ENCODE measurements around the gene LNPEP.

The LNPEP gene

DNA sequence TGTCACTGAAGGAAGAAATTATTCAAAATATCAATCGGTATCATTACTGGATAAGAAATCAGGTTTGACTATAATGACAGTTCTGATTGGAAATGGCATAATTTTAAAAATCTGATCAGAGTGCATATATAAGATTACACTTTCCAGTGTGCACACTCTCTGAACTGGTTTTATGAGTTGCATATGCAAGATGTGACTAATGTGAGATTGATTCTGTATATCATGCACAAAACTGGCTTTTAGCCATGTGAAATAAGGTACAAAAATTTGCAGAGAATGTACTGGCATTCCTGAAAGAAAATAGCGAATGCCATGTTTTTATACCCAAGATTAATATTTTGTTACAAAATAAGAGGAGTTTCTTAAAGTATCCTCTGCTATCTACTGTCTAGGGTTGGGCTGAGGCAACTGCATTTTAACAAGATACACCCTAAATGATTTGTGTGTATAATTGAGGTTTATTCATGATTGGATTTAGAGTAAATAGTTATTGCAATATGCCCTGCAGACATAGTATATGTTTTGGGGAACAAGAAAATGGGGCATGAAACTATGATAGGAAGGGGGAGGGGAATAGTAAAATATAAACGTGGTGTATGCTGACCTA lies 70.7 kb downstream of the LNPEP start:
- DNase-seq, result no peak

- DNase-seq, result peak; percentile 74
Measured at GRCh38 chr5:97009212-97009898, 73.5 kb downstream of the LNPEP start.

- DNase-seq, result no peak
Measured at GRCh38 chr5:97009921-97010320, 74.0 kb downstream of the LNPEP start.

- DNase-seq, result no peak
Measured at GRCh38 chr5:97010606-97011005, 74.7 kb downstream of the LNPEP start.

DNA sequence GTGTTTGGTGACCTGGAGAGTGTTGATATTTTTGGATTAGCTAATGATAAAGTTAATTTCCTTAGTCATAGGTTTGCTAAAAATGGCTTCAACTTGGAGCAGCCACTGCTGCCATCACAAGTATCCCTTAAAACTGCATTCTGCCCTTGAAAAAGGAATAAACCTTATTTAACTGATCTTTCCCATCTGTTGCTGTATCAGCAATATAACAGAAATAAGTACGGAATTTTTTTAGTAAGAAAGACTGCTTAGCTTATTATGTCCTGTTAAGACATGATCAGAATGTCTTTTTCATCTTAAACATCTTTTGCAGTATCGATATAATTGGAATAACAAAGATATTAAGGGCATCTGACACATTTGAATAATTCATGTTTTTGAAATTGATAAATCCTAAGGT lies 75.7 kb downstream of the LNPEP start:
- no peak for DNase-seq

DNA sequence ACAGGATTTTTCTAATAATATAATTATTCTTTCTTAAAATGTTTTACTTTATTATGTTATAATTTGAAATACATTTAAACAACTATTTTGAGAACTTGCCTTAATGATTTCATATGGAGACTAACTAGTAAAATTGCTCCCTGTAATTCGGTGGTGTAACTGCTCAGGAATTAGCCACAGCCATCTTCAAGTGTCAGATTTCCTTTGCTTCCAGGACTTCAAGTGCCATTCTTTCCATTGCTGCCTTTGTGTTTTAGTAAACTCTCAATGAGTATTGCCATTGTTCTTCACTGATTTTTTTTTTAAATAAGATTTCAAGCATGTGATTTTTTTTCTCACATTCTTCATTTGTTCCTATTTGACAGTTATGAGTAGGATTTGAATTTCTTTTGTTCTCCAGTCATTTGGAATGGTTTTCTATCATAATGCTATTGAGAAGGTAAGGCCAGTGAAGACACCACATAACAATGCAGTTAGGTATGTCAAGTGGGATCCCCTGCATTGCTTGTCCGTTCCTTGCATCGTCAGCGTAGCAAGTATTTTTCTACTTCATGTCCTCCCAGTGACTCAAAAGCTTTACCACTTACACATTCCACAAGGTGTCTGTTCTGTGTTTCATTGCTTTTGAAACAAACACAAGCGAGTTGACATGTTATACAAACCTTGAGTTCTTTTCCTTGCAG lies 83.7 kb downstream of the LNPEP start:
- no peak for DNase-seq

GRCh38 chr5:97021416-97021815 lies 85.5 kb downstream of the LNPEP start:
- no peak for DNase-seq

DNA sequence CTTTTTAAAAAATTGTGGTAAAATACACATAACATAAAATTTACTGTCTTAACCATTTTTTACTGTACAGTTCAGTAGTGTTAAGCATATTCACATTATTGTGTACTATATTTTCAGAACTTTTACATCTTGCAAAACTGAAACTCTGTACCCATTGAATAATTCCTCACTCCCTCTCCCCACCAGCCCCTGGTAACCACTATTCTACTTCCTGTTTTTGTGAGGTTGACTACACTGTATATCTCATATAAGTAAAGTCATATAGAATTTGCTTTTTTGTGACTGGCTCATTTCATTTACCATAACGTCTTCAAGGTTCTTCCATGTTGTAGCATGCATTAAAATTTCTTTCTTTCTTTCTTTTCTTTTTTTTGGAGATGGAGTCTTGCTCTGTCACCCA lies 87.0 kb downstream of the LNPEP start:
- DNase-seq, result peak; percentile 15

GRCh38 chr5:97026721-97027120 lies 90.8 kb downstream of the LNPEP start:
- DNase-seq, result no peak

- no peak for DNase-seq
Measured at GRCh38 chr5:97037819-97038218, 101.9 kb downstream of the LNPEP start.

GRCh38 chr5:97041239-97041638 lies 105.4 kb downstream of the LNPEP start:
- DNase-seq, result no peak

DNA sequence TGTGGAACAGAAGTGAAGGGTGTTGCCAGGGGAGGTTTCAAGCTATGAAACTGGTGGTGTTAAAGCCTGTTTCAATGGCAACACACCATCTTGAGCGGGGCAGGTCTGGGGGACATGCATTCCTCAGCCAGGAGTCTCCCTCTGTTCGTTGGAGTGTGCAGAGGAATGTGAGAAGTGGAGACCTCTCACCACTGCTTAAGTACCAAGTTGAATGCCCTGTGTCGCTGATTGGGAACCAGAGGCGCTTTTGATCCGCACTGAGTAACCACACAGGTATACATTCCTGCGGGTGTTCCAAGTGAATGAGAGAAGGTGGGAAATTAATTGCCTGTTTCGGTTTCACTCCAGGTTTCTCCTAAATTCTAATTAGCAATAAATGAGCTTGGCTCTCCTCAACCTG lies 107.1 kb downstream of the LNPEP start:
- DNase-seq, result no peak

GRCh38 chr5:97043511-97043910 lies 107.6 kb downstream of the LNPEP start:
- DNase-seq, result no peak

GRCh38 chr5:97044052-97044451 lies 108.2 kb downstream of the LNPEP start:
- DNase-seq, result no peak

DNA sequence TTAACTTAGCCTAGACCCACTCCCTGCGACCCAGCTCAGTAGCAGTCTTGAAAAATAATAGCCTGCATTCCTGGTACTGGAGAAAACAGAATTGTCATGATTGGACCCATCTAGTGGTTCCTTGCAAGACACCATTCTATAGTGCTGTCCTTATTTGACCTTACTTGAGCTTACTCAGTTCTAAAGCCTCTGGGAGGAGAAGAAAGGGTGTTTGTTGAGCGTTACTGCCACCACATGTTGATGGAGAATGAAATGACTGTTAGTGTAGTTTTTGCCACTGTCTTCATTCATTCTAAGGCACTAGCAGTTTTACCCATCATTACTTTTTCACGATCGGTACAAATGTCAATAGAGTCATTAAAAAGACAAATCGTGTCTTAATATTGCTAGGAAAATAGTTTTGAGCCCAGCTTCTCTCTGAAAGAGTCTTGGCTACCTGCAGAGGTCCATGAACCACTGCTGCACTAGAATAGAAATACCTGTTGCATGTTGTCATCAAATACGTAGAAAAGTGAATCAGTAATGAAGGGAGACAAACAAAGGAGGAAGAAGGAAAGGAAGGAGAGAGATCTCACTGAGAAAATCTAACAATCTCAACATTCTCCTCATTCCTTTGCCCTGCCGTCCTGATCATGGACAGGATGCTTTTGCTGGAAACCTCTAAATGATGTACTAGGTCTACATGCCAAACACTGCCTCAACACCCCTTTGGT lies 110.5 kb downstream of the LNPEP start:
- no peak for DNase-seq

GRCh38 chr5:97047076-97047475 lies 111.2 kb downstream of the LNPEP start:
- no peak for DNase-seq

- peak; percentile 19 for DNase-seq
Measured at GRCh38 chr5:97049175-97049574, 113.3 kb downstream of the LNPEP start.

DNA sequence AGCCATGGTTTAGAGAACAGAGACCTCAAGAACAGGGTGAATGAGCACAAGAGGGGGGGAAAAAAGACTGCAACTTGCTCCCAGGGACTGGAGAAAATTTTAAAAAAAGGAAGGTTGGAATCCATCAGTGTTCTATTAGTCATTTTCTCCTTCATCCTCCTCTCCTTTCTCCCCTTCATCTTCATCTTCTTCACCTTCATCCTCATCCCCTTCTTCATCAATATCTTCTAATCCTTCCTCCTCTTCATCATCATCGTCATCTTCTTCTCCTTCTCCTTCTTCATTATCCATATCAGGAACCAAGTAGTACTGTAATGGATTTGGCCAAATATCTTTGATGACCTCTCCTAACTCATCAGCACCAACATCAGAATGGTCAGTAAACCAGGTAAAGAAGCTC lies 120.4 kb downstream of the LNPEP start:
- DNase-seq, result no peak

DNA sequence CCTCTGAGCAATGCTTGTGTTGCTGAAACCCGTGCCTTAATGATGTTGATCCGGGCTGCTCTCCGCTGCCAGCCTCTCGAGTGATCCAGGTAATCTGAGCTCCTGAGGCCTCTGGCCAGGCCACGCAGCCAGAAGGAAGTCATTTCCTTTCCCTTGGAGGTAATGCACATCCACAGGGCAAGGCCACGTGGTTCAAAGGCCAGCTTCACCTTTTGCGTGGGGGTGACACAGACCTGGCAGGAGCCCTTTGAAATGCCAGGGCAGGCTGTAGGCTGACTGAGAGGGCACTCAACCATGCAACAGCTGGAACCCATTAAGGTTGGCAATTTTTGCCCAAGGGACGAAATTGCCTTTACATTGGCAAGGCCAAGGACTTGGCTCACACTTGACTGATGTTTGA lies 126.2 kb downstream of the LNPEP start:
- DNase-seq, result no peak

GRCh38 chr5:97063251-97063650 lies 127.4 kb downstream of the LNPEP start:
- no peak for DNase-seq

DNA sequence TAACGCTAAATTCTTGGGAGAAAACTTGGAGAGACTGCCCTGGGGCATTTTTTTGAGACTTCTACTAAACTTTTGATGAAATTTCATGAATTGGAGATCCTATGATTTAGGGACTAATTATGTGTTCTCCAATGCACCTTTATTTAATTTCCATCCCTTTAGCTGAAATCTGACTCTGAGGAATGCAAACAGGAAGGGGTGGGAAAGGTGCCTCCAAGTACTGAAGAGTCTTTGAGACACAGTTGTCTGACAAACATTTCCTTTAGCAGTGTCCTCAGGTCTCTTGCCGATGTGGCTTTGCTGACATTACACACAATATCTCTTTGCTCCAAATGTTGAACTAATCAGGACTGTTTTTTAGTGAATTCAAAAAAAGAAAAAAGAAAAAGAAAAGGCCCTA lies 129.6 kb downstream of the LNPEP start:
- DNase-seq, result no peak

GRCh38 chr5:97067296-97067850 lies 131.5 kb downstream of the LNPEP start:
- DNase-seq, result no peak

- no peak for DNase-seq
Measured at GRCh38 chr5:97070234-97070633, 134.4 kb downstream of the LNPEP start.
